PC-3 (cell line): ENCODE results near the gene USP21. TPM values are rescaled to one million over a fixed set of nuclear protein-coding genes. Genes with fewer than 3 reads are reported as not detected.

Source experiments
- ATAC-seq: fragments of 200-7000 bp; cut with Tn5 transposase; 2 replicates; pipeline ENCODE4 v1.9.1; 2020; ENCODE audit warnings: mild to moderate bottlenecking, moderate library complexity
- BruUV-seq: library from RNA; stranded (reverse); fragments of 400-500 nt; replicated peaks from 2 replicates; lab custom pipeline; 2021; lab: Mats Ljungman, UMichigan
- CTCF ChIA-PET: fragments of 300-600 bp; sonication (Branson Sonifier 250); formaldehyde crosslinking; loops from one replicate; lab custom pipeline; 2022; ENCODE audit warnings: antibody characterized with exemption; lab: Charles Lee
- POLR2A ChIA-PET: fragments of 300-600 bp; sonication (Branson Sonifier 250); formaldehyde crosslinking; loops from one replicate; lab custom pipeline; 2022; ENCODE audit warnings: antibody characterized with exemption; ENCODE audit not compliant: unreplicated experiment; lab: Charles Lee
- DNase-seq: peaks from one replicate; pipeline ENCODE4 v3.0.0-alpha.2; 2015
- H2AFZ ChIP-seq: fragments of 300-600 bp; sonication (generic); 2 replicates; pipeline ENCODE4 v1.6.0; 2016; ENCODE audit warnings: antibody characterized with exemption, low read length
- H3F3A ChIP-seq: fragments of 300-600 bp; sonication (generic); one replicate; pipeline ENCODE4 v1.6.0; 2017; ENCODE audit warnings: antibody characterized with exemption, low read length, control low read depth, mild to moderate bottlenecking; ENCODE audit not compliant: unreplicated experiment
- H3K27ac ChIP-seq: fragments of 300-600 bp; sonication (generic); 2 replicates; pipeline ENCODE4 v1.5.1; 2016; ENCODE audit warnings: mild to moderate bottlenecking, low read length
- H3K27me3 ChIP-seq: fragments of 300-600 bp; sonication (generic); 2 replicates; pipeline ENCODE4 v1.6.1; 2016; ENCODE audit warnings: low read length, mixed read lengths
- H3K36me3 ChIP-seq: fragments of 300-600 bp; sonication (generic); 2 replicates; pipeline ENCODE4 v1.6.1; 2016; ENCODE audit warnings: low read depth, mixed run types, low read length, mixed read lengths
- H3K4me1 ChIP-seq: fragments of 300-600 bp; sonication (generic); 2 replicates; pipeline ENCODE4 v1.5.1; 2016; ENCODE audit warnings: low read length; ENCODE audit not compliant: insufficient read depth
- H3K4me2 ChIP-seq: fragments of 300-600 bp; sonication (generic); 2 replicates; pipeline ENCODE4 v1.6.0; 2016; ENCODE audit warnings: low read length
- H3K4me3 ChIP-seq: fragments of 300-600 bp; sonication (generic); 2 replicates; pipeline ENCODE4 v1.5.1; 2016; ENCODE audit warnings: mild to moderate bottlenecking, low read length, mixed read lengths
- H3K79me2 ChIP-seq: fragments of 300-600 bp; sonication (generic); 2 replicates; pipeline ENCODE4 v1.6.1; 2017; ENCODE audit warnings: low read length, mixed read lengths
- H3K9ac ChIP-seq: fragments of 300-600 bp; sonication (generic); 2 replicates; pipeline ENCODE4 v1.6.0; 2016; ENCODE audit warnings: mild to moderate bottlenecking, low read length
- H3K9me2 ChIP-seq: fragments of 300-600 bp; sonication (generic); replicated peaks from 2 replicates; pipeline ENCODE4 v1.6.1; 2016; ENCODE audit warnings: mixed run types, low read length, mixed read lengths
- H3K9me3 ChIP-seq: fragments of 300-600 bp; sonication (generic); 2 replicates; pipeline ENCODE4 v1.6.1; 2016; ENCODE audit warnings: low read length, mixed read lengths
- H4K20me1 ChIP-seq: fragments of 300-600 bp; sonication (generic); 2 replicates; pipeline ENCODE4 v1.6.1; 2016; ENCODE audit warnings: low read length, mixed read lengths
- EZH2 ChIP-seq: fragments of 300-600 bp; sonication (generic); IDR thresholded peaks from one replicate; pipeline ENCODE4 v1.6.1; 2017; ENCODE audit warnings: antibody characterized with exemption, mild to moderate bottlenecking, low read length; ENCODE audit not compliant: unreplicated experiment
- EZH2phosphoT487 ChIP-seq: fragments of 300-600 bp; sonication (generic); IDR thresholded peaks from 2 replicates; pipeline ENCODE4 v1.6.1; 2018; ENCODE audit warnings: mild to moderate bottlenecking, antibody characterized with exemption, low read length, borderline replicate concordance
- intact Hi-C: fragments of 100-400 bp; cut with micrococcal nuclease; formaldehyde crosslinking; loops from 2 replicates; pipeline ENCODE4 v1.9.0; 2023
- total RNA-seq: library from RNA; depleted of rRNA; stranded (reverse); fragments of >200 nt; gene quantifications from 2 replicates; pipeline ENCODE4 v1.2.3, GENCODE V29; 2014
- TF ChIP-seq, protein P1 (sequence below): fragments of 300-600 bp; sonication (generic); conservative IDR thresholded peaks from 2 replicates; pipeline ENCODE4 v1.5.1; 2017; ENCODE audit warnings: antibody characterized with exemption, low read depth, mild to moderate bottlenecking, low read length

Gene USP21
- total RNA-seq, 1 experiment from 2014 or later: 20.6 TPM

DNA sequence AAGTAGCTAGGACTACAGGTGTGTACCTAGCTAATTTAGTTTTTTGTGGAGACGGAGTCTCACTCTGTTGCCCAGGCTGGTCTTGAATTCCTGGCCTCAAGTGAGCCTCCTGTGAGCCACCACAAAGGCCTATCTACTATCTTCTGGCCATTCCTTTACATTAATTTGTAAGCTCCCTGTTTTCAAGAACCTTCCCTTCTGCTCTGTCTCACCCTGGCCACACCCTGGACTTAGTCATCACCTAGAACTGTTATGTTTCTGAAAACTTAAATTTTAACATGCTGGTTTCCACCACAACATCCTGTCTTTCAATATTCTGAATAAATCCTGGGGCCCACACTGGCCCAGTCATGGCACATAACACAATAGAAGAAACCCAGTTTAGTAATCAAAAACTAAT, 22.9 kb downstream of the USP21 start:
- peak overlapping the region; percentile 18 for H3K4me2 ChIP-seq
- peak overlapping the region; percentile 42 for H2AFZ ChIP-seq
- no peaks in the 10 kb centered on the region for H3K36me3 ChIP-seq
- peak; percentile 78 for ATAC-seq
- peaks cover under 1% of the 10 kb centered on the region for H3K79me2 ChIP-seq
- intact Hi-C loops: loop anchor here (10.0 kb wide), 1 partner anchor 563 kb away; the partner anchor contains the start of gene DUSP12
- CTCF ChIA-PET: interaction anchor here (0.6 to 1.5 kb wide), 4 partner anchors 9 to 200 kb away, joined by 3 to 11 read pairs (median 3); partner anchors contain the start of genes NDUFS2 and TOMM40L
- POLR2A ChIA-PET: interaction anchor here (0.5 to 1.0 kb wide), 4 partner anchors 10 to 230 kb away, joined by 3 to 12 read pairs (median 3); no protein-coding TSS in a partner anchor
- H3F3A ChIP-seq: no peaks in the 10 kb centered on the region
- peaks cover 22% of the 10 kb centered on the region for H3K4me1 ChIP-seq
- peak; percentile 77 for DNase-seq
- no TSS peak for BruUV-seq
- H3K27ac ChIP-seq: peak overlapping the region; percentile 54
- no peak overlapping the region for H3K4me3 ChIP-seq
- TF ChIP-seq EZH2 (no peak), EZH2phosphoT487 (no peak)
- TF ChIP-seq, protein P1, sequence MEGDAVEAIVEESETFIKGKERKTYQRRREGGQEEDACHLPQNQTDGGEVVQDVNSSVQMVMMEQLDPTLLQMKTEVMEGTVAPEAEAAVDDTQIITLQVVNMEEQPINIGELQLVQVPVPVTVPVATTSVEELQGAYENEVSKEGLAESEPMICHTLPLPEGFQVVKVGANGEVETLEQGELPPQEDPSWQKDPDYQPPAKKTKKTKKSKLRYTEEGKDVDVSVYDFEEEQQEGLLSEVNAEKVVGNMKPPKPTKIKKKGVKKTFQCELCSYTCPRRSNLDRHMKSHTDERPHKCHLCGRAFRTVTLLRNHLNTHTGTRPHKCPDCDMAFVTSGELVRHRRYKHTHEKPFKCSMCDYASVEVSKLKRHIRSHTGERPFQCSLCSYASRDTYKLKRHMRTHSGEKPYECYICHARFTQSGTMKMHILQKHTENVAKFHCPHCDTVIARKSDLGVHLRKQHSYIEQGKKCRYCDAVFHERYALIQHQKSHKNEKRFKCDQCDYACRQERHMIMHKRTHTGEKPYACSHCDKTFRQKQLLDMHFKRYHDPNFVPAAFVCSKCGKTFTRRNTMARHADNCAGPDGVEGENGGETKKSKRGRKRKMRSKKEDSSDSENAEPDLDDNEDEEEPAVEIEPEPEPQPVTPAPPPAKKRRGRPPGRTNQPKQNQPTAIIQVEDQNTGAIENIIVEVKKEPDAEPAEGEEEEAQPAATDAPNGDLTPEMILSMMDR: no peak
- H4K20me1 ChIP-seq: no peaks in the 10 kb centered on the region
- H3K27me3 ChIP-seq: no peaks in the 10 kb centered on the region
- no peaks in the 10 kb centered on the region for H3K9me2 ChIP-seq
- H3K9me3 ChIP-seq: no peaks in the 10 kb centered on the region
- no peak overlapping the region for H3K9ac ChIP-seq

GRCh38 chr1:161185282-161185682, 26.0 kb downstream of the USP21 start:
- Histone ChIP-seq H3K27me3 (no peaks in the 10 kb centered on the region), H3K4me2 (no peak overlapping the region), H3F3A (no peaks in the 10 kb centered on the region), H3K36me3 (no peaks in the 10 kb centered on the region), H3K9me3 (no peaks in the 10 kb centered on the region), H3K4me3 (no peak overlapping the region), H4K20me1 (no peaks in the 10 kb centered on the region), H3K4me1 (peaks cover 15% of the 10 kb centered on the region), H3K27ac (no peak overlapping the region), H3K9ac (no peak overlapping the region), H3K79me2 (no peaks in the 10 kb centered on the region), H3K9me2 (no peaks in the 10 kb centered on the region), H2AFZ (no peak overlapping the region)
- ChIA-PET CTCF (no interaction called here), POLR2A (interaction anchor here (0.6 kb wide), 1 partner anchor 32 kb away, joined by 6 read pairs; no protein-coding TSS in a partner anchor)
- TF ChIP-seq, protein P1: no peak
- TF ChIP-seq EZH2phosphoT487: no peak
- no peak for TF ChIP-seq EZH2
- intact Hi-C loops: loop anchor here (10.0 kb wide), 1 partner anchor 560 kb away; the partner anchor contains the start of gene DUSP12
- ATAC-seq (no peak), DNase-seq (no peak)
- no TSS peak for BruUV-seq

DNA sequence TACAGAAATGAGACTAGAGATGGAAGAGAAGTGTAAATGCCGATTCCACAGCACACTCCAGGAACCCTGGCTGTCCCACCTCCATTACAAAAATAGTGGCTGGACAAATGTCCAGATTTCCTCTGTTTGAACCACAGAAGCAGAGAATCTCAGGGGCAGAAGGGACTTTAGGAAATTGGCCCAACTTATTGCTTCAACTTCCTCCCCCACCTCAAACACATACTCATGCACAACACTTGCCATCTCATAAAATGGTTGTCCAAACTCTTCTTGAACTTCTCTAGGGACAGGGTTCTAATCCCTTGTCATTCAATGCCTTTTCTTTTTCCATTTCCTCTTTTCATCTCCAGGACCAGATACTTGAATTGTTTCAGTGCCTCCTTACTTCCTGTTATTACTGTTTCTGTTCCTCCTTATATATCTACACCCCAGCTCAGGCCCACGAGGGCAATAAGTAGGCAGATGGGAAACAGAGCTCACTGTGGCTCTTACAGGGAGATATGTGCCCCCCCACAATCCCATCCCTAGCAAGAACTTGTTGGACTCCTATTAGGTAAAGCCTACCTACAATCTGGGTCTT, 26.5 kb downstream of the USP21 start:
- Histone ChIP-seq H3K27me3 (no peaks in the 10 kb centered on the region), H3K9me3 (no peaks in the 10 kb centered on the region), H3K9ac (no peak overlapping the region), H4K20me1 (no peaks in the 10 kb centered on the region), H3F3A (no peaks in the 10 kb centered on the region), H3K4me2 (no peak overlapping the region), H3K36me3 (no peaks in the 10 kb centered on the region), H3K79me2 (no peaks in the 10 kb centered on the region), H3K4me1 (peaks cover 15% of the 10 kb centered on the region), H3K9me2 (no peaks in the 10 kb centered on the region), H2AFZ (no peak overlapping the region), H3K4me3 (no peak overlapping the region), H3K27ac (no peak overlapping the region)
- POLR2A ChIA-PET: interaction anchor here (0.6 kb wide), 1 partner anchor 33 kb away, joined by 6 read pairs; no protein-coding TSS in a partner anchor
- TF ChIP-seq EZH2 (no peak), EZH2phosphoT487 (no peak)
- TF ChIP-seq, protein P1: no peak
- intact Hi-C loops: loop anchor here (10.0 kb wide), 1 partner anchor 559 kb away; the partner anchor contains the start of gene DUSP12
- no peak for DNase-seq
- no TSS peak for BruUV-seq
- CTCF ChIA-PET: no interaction called here
- ATAC-seq: no peak
